NCI-H1092 (cell line): Measurements from ENCODE around the gene PRSS48.
"Not testable (repeated sequence)": the region's sequence is repeated elsewhere in the genome, so short reads cannot be mapped to it uniquely, and the experiment has no call there.

Source experiments
- DNase-seq: peaks from one replicate; lab custom pipeline; 2025; lab: John Stamatoyannopoulos, UW

Gene PRSS48

GRCh38 chr4:151318307-151319006, 41.5 kb downstream of the PRSS48 start:
- DNase-seq = no peak

DNA sequence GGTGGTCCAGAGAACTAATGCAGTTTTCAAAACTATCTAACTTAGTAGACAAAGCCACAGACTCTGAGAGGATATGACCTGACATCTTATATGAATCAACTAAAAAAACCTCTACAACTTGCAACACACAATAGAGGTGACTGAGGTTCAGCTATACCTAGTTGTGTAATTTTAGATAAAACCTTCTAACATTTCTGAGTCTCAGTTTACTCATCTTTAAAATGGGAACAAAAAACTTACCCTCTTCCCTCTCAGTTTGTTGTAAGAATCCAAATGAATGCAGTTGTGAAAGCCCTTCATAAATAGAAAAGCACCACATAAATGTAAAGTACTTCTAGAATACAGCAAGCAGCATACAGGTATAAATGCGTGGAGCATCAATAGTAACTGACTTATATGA, 42.5 kb downstream of the PRSS48 start:
- no peak for DNase-seq

DNA sequence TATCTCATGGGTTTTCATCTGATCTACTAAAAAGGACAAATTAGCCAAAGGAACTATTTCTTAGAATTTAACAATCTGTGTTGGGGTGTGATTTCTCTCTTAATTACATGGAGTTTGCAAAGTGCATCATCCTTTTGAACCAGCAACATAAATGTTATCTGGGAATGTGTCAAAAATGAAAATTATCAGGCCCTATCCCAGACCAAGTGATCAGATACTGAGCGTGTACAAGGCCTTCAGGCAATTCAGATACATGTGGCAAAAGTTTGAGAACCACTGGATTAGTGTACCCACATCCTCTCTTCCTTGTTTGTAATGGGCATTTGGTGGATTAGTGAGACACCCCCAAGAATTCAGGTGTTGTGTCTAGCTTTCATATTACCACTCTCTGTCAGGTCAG, 44.6 kb downstream of the PRSS48 start:
- no peak for DNase-seq

GRCh38 chr4:151322161-151322560, 45.2 kb downstream of the PRSS48 start:
- DNase-seq = not testable (repeated sequence)

- DNase-seq = no peak
Observed at GRCh38 chr4:151322570-151322969, 45.6 kb downstream of the PRSS48 start.

DNA sequence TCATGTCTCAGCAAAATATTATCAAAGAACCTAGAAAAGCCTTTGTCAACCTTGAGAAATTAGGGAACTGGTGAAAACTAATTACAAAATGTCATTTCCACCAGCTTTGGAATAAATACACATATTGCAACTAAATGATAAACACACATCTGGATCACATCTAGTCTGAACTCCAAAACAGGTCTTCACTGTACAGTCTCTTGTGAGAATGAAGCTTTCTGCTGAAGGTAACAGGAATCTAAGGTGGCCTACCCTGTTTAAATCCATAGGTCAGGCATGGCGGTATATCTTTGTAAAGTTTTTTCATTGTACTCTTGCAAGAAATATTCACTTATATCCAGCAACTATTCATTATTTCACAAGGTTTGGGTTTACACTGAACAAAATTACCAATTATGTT, 46.7 kb downstream of the PRSS48 start:
- DNase-seq = no peak

GRCh38 chr4:151324124-151324751, 47.3 kb downstream of the PRSS48 start:
- DNase-seq = no peak

GRCh38 chr4:151324752-151325110, 47.8 kb downstream of the PRSS48 start:
- DNase-seq = no peak

GRCh38 chr4:151325111-151325948, 48.4 kb downstream of the PRSS48 start, which contains the start of gene SH3D19:
Gene SH3D19, minus strand, starts transcription at chr4:151325605. Its CDS starts 253 bp downstream, at chr4:151325352.
- no peak for DNase-seq

DNA sequence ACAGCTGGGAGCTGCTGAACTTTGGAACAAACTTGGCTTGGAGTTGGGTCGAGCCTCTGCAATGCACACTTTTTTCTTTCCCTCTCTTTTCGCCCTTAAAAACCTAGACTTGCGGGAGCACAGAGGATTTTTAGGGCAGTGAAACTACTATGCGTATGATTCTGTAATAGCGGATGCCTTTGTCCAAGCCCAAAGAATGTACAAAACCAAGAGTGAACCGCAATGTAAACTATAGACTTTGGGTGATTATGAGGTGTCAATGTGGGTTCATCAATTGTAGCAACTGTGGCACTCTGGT, 48.9 kb downstream of the PRSS48 start:
- no peak for DNase-seq

DNA sequence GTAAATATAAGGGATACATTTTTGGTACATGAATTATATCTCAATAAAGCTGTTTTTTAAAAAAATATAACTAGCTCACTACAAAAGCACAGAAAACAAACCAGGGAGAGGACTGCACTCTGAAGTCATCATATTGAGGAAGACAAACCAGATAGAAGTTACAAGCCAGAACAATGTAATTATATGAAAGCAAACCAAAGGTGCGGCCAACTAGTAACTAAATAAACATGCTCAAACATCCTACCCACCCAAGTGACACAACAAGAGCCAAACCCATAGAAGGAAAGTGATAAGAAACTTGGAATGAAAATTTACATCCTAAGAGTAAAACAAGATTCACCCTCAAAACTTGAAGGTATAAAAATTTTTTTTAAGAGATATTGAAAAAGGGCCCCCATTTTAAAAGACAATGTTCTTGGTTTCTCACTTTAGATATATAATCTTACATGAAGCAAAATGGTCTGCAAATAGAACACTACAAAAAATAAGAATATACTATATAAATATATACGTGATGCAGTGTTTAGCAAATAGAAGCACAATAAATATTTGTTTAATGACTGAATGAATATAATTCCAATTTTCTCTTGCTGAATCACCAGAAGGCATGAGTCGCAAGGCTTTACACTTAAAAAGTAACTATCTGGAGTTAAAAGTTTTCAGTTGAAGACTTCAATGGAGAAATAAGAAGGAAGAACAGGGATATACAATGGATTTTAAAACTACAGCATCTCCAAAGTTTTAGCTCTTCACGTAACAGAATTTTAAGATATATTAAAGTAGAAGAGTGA, 52.5 kb downstream of the PRSS48 start:
- no peak for DNase-seq

- DNase-seq = no peak
Observed at GRCh38 chr4:151331276-151332042, 54.5 kb downstream of the PRSS48 start.

DNA sequence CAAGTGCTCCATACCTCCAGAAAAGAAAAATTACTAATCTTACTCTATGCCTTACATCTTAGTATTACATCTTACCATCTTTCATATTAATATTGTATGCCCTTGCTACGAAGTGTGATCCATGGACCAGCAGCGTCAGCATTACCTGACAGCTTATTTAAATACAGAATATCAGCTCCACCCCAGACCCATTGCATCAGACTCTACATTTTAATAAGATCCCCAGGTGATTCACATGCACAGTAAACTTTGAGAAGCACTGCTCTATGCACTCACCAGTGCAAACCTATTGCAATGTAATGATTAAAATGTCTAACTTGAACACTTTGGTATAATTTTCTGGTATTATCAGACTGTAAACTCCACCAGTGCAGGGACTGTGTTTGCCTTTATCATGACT, 62.5 kb downstream of the PRSS48 start:
- DNase-seq = no peak

DNA sequence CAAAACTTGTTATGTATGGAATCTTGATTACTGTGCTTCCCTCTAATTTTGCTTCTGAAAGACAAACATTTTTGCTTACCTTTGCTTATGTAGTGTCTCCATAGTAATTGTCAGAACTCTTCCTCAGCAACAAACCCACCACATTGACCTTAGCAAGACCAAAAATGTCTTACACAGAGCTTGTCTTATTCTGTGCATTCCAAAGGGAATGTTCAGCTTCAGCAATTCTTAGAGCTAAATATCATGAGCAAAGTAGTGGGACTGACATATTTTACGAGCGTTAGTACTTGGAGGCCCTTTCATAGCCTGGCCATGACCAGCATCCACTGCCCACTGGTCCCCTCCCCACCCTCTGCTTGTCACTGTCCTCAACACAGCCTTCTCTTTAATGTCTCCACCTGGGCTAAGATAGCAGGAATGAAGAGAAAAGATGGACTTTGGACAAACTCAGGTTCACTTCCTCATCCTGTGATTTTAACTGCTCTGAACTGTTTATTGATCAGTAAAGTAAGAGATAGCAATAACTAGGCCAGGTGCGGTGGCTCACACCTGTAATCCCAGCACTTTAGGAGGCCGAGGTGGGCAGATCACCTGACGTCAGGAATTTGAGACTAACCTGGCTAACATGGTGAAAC, 63.9 kb downstream of the PRSS48 start:
- no peak for DNase-seq
